GM21723 (cell line): ENCODE results near the gene SMAD3.

ENCODE experiments used
- ATAC-seq: cut with Tn5 transposase; IDR thresholded peaks from one replicate; pipeline ENCODE4 v1.9.1; 2021; ENCODE audit warnings: mild to moderate bottlenecking, moderate library complexity; ENCODE audit not compliant: unreplicated experiment

Gene SMAD3

DNA sequence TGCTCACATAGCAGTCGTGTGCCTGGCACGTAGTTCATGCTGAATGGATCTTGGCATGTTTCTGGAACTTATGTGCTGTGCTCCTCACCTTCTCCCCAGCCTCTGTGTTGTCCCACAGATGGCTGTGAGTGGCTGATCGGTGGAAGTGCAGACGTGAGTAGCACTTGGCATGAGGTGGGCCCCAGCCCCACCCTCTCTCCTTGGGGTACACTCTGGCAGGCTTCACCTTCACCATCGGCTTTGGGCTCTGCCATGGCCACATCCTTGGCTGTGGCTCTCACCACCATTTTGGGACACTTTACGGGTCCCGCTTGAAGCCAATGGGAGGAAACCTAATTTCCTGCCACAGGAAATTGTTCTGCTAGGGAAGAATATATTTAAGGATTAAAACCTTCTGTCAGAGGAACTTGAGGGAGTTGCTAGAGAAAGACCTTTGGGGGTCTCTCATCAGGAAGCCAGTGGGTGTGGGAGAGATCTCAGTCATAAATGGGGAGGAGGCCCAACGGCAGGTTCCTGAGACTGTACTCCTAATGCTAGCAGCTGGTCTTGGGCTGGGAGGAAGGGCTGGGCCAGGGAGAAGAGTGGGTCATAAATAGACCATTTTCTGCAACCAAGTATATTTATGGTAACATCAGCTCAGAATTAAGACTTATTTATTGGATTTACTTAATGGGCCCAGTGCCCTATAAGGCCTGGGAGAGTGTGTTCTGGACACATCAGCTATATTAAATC, 92.3 kb downstream of the SMAD3 start:
- no peak for ATAC-seq

GRCh38 chr15:67158367-67158766, 93.0 kb downstream of the SMAD3 start:
- no peak for ATAC-seq

GRCh38 chr15:67161412-67161811, 96.0 kb downstream of the SMAD3 start:
- no peak for ATAC-seq

DNA sequence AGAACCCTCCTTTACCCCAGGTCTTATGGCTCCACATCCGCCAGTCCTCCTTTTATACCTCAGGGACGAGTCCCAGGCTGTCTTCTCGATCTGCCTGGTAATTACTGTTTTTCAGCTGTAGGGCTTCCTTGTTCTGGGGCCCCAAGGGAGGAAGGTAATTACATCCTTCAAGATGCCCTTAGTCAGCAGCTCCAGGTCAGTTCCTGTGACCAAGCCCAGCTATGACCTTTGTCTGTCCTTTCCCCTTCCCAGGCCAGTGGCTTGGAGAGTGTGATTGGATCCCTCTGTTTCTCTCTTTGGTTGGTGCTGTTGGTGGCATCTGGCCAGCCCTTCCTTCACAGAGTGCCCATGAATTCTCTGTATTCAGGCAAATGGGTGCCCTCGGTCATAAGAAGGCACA, 96.5 kb downstream of the SMAD3 start:
- ATAC-seq: no peak

DNA sequence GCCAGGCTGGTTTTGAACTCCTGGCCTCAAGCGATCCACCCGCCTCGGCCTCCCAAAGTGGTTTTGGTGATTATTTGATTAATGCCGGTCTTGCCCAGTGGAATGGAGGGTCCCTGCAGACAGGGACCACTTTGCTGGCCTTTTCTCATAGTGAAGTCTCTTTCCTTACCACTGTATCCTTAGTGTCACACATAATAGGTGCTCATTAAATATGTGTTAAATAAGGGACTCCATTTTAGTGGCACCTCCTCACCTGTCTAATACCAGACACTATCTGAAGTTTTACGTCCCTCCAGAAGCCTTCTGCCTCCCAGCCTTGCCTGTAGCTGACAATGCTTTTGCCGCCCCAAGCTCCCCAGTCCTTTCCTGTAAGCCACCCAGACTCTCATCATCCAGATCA, 97.8 kb downstream of the SMAD3 start:
- ATAC-seq: no peak

GRCh38 chr15:67164401-67164791, 99.0 kb downstream of the SMAD3 start:
- ATAC-seq: no peak

DNA sequence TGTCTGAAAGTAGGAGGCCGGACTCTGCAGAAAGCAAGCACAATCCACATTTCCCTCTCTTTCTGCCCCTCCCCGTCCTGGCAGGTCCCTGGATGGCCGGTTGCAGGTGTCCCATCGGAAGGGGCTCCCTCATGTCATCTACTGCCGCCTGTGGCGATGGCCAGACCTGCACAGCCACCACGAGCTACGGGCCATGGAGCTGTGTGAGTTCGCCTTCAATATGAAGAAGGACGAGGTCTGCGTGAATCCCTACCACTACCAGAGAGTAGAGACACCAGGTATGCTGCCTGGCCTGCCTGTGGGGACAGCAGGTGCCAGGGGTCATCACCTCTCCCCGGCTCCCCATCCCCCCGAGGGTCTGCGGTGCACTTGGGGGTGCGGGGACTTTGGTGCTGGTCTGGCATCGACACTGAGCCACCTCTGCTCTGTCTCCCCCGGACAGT, 99.4 kb downstream of the SMAD3 start:
- ATAC-seq: no peak

DNA sequence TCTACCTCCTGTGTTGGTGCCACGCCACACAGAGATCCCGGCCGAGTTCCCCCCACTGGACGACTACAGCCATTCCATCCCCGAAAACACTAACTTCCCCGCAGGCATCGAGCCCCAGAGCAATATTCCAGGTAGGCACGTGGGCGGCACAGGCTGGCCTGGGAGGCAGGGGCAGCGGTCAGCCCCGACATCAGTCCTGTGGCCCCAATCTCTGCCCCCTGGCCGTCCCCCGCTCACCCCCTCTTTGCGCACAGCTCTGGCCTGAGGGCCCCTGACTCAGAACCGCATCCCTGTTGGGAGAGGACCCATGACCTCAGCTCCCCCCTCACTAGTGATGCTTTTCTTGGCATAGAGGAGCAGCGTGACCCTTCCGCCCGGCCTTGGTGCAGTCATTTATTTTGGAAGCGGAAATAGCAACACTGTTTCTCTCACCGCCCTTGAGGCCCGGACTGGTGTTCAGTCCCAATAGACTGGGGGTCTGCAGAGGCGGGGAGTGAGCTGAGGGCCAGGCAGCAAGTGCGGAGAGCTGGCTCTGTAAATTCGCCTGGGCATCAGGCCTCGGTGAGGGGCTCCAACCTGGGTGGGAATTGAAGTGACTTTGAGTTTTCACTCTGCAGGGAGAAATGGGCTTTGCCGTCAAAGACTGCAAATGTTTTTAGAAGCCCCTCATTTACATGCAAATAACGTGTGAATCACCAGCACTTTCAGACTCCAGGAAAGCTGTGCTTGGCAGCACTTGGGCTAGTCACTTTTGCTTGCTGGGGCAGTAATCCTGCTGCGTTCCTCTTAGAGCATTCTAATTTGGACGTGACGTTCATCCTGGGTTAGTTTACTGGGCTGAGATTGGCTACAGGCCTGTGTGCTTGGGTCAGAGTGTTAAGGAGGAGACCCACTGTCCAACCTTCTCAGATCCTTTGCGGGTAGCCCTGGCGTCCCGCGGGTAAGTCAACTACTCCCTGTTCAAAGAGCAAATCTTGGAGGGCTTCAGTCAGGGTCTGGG, 100.2 kb downstream of the SMAD3 start:
- ATAC-seq: no peak

- ATAC-seq: no peak
These were observed 101.0 kb downstream of the SMAD3 start for GRCh38 chr15:67166280-67167009.

- no peak for ATAC-seq
These were observed 101.7 kb downstream of the SMAD3 start for GRCh38 chr15:67167091-67167490.

DNA sequence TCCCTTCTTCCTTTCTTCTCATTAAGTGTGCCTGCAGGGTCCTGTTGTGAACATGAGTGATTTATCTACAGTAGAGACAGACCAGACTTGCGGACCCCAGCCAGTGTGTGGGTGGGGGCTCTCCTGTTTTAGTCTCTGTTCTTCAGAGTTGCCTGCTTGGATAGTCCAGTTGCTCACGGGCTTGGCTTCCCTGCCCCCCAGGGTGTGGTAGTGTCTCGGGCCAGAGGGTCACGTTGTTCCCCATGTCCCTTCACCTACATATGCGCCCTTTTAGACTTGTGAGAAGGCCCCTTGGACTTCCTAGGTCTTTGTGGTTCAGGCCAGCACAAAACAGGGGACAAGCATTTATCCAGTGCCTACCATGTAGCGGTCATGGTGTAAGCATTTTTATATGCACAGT, 103.3 kb downstream of the SMAD3 start:
- ATAC-seq: no peak

DNA sequence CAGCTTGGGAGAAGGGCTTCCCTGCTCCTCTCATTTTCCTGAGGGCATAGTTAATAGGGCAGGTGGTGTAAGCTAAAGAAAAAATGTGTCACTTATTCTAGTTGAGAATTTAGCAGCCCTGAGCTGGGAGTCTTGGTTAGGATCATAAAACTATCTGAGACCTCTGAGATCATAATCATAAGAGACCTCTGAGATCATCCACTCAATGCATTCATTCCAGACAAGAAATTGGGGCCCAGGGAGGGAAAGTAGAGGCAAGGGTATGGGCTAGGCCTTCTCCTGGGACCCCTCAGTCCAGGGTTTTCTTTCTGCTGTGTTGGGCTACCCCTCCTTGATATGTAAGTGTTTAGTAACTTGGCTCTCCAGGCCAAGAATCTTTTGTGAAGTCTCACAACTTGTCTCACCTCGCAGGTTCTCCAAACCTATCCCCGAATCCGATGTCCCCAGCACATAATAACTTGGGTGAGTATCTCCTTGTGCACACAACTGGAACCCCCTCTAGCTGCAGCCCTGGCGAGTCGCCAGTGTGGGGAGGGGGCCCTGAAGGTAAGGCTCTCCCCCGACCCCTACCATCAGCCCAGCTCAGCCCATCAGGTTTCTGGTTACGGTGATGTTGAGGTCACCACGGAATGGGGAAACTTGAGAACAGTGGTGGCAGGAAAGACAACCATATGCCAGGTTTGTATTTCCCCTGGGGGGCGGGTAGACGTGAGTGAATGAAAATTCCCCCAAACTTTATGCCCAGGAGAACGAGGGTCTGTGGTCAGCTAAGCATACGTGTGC, 104.9 kb downstream of the SMAD3 start:
- no peak for ATAC-seq

DNA sequence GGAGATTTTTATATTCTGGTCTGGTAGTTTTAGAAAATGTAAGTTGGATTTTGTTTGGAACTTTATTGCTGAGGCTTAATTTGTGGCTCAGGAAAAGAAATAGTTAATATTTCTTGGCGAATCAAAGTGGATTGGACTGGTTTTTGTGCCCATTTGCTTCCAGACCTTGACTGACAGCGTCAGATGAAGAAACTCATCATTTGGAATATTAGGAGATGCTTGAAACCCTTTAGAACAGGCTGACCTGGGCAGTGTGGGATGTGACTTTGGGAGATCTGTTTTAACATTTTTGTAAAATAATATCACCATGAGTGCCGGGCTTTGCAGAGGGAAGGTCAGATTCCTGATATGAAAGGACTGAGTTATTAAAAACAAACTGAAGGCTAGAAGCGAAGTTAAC, 106.1 kb downstream of the SMAD3 start:
- no peak for ATAC-seq

GRCh38 chr15:67172172-67172571, 106.8 kb downstream of the SMAD3 start:
- ATAC-seq: no peak

- ATAC-seq: no peak
These were observed 107.6 kb downstream of the SMAD3 start for GRCh38 chr15:67173005-67173404.

- no peak for ATAC-seq
These were observed 108.4 kb downstream of the SMAD3 start for GRCh38 chr15:67173786-67174185.

DNA sequence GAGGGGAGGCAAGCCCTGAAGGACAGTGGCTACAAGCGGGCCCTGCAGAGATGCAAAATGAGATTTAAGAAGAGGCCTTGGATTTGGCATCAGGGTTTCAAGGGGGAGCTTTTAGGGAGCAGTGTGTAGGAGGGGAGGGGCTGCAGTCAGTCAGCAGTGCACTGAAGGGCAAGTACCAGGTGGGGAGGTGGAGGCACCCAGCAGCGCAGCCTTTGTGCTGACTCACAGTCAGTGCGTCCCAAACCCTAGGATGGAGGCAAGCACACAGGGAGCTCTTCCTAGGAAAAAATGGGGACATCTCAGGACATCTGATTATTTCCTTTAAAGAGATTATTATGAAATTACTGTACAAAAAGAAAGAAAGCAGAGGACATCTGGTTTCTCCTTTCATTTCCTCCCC, 109.0 kb downstream of the SMAD3 start:
- ATAC-seq: no peak

GRCh38 chr15:67174864-67175573, 109.6 kb downstream of the SMAD3 start:
- ATAC-seq: no peak

DNA sequence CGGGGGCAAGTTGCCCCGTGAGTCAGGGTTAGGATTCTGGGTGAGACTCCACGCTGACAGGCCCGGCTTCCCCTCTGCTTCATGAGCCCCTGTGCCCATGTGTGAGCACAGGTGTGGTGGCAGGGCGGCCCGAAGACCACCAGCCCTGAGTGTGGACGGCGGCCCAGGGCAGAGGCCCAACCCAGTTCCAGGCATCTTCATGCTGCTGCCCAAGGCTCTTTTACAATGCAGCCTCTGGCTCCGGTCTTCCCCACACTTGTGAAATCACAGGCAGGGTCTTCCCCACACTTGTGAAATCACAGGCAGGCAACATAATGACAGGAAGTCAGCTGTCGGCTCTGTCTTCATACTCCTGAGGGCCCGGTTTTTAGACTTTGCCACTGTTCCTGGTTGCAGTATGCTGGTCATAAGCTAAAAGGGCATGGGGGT, 110.3 kb downstream of the SMAD3 start:
- no peak for ATAC-seq
